Ovary (tissue), 3 donors: ENCODE results near the gene MYEF2.

Experiments used
- EP300 ChIP-seq: sonication (generic); formaldehyde crosslinking; IDR thresholded peaks from one replicate; pipeline ENCODE4 v1.6.1; 2017; ENCODE audit warnings: antibody characterized with exemption
- POLR2A ChIP-seq: fragments of 450-650 bp; IDR thresholded peaks from one replicate; pipeline ENCODE4 v1.6.1; 2017; ENCODE audit warnings: antibody characterized with exemption, mild to moderate bottlenecking, moderate library complexity
- TF ChIP-seq, protein P1 (sequence below), 3 donors: fragments of 450-650 bp in 2 of 3; fragments of 200-600 bp in 1 of 3; IDR thresholded peaks; one replicate each; pipeline versions ENCODE4 v1.5.1 to v1.8.0; 2016 to 2022; ENCODE audit warnings: antibody characterized with exemption in 3 of 3, mild to moderate bottlenecking in 1 of 3
- donor health status: DM: no; HTN: no; CAD: no.

DNA sequence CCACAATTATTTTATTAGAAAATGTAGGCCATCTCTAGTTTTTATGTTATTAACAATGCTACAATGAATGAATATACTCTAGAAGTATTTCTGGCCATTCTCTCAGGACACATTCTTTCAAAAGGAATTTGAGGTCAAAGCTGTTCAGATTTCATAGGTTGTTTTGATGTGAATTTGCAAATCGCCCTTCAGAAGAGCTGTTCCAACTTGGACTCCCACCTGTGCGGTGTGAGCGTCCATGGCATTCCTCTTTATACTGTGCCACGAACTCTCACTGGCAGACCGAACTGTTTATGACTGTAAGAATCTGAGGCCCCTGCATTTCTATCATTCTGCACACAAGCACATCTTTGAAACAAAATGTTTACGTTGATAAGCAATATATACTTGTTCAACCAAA lies 75.9 kb downstream of the MYEF2 start:
- TF ChIP-seq, protein P1, sequence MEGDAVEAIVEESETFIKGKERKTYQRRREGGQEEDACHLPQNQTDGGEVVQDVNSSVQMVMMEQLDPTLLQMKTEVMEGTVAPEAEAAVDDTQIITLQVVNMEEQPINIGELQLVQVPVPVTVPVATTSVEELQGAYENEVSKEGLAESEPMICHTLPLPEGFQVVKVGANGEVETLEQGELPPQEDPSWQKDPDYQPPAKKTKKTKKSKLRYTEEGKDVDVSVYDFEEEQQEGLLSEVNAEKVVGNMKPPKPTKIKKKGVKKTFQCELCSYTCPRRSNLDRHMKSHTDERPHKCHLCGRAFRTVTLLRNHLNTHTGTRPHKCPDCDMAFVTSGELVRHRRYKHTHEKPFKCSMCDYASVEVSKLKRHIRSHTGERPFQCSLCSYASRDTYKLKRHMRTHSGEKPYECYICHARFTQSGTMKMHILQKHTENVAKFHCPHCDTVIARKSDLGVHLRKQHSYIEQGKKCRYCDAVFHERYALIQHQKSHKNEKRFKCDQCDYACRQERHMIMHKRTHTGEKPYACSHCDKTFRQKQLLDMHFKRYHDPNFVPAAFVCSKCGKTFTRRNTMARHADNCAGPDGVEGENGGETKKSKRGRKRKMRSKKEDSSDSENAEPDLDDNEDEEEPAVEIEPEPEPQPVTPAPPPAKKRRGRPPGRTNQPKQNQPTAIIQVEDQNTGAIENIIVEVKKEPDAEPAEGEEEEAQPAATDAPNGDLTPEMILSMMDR (IDR thresholded peaks at IDR 0.05) = no peak
- TF ChIP-seq POLR2A (no peak), EP300 (no peak)
